Loucy (cell line): Measurements from ENCODE around the gene P2RX4.
"Not testable (repeated sequence)": the region's sequence is repeated elsewhere in the genome, so short reads cannot be mapped to it uniquely, and the experiment has no call there.

Source experiments
- H2AFZ ChIP-seq: fragments of 200-600 bp; sonication (generic); 2 replicates; pipeline ENCODE4 v1.6.0; 2016; ENCODE audit warnings: antibody characterized with exemption, mild to moderate bottlenecking, low read length, moderate library complexity
- H3F3A ChIP-seq: fragments of 200-600 bp; 2 replicates; pipeline ENCODE4 v1.6.0; 2016; ENCODE audit warnings: antibody characterized with exemption, low read depth, mild to moderate bottlenecking
- H3K27me3 ChIP-seq: fragments of 200-600 bp; sonication (generic); 2 replicates; pipeline ENCODE4 v1.6.1; 2014; ENCODE audit warnings: low read length, mild to moderate bottlenecking; ENCODE audit not compliant: insufficient read depth, poor library complexity, severe bottlenecking
- H3K36me3 ChIP-seq: fragments of 200-600 bp; sonication (generic); 2 replicates; pipeline ENCODE4 v1.6.1; 2016; ENCODE audit warnings: low read length; ENCODE audit not compliant: insufficient read depth
- H3K4me1 ChIP-seq: fragments of 200-600 bp; sonication (generic); 2 replicates; pipeline ENCODE4 v1.5.1; 2014; ENCODE audit warnings: low read length, mild to moderate bottlenecking; ENCODE audit not compliant: insufficient read depth, poor library complexity, severe bottlenecking
- H3K4me2 ChIP-seq: fragments of 200-600 bp; sonication (generic); 2 replicates; pipeline ENCODE4 v1.6.0; 2014; ENCODE audit warnings: antibody characterized with exemption, low read length, low read depth, mild to moderate bottlenecking; ENCODE audit not compliant: poor library complexity, severe bottlenecking
- H3K4me3 ChIP-seq: fragments of 200-600 bp; sonication (generic); 2 replicates; pipeline ENCODE4 v1.5.1; 2014; ENCODE audit warnings: low read length, mild to moderate bottlenecking, mixed read lengths; ENCODE audit not compliant: poor library complexity, severe bottlenecking
- H3K79me2 ChIP-seq: fragments of 200-600 bp; sonication (generic); 2 replicates; pipeline ENCODE4 v1.6.1; 2014; ENCODE audit warnings: low read length; ENCODE audit not compliant: insufficient read depth
- H3K9ac ChIP-seq: fragments of 200-600 bp; sonication (generic); 2 replicates; pipeline ENCODE4 v1.6.0; 2014; ENCODE audit warnings: mild to moderate bottlenecking, low read depth, low read length, moderate library complexity; ENCODE audit not compliant: poor library complexity, severe bottlenecking
- H3K9me2 ChIP-seq: fragments of 200-600 bp; sonication (generic); replicated peaks from 2 replicates; pipeline ENCODE4 v1.6.1; 2016; ENCODE audit warnings: low read depth, low read length, mixed read lengths
- H3K9me3 ChIP-seq: fragments of 200-600 bp; sonication (generic); 2 replicates; pipeline ENCODE4 v1.6.1; 2014; ENCODE audit warnings: mild to moderate bottlenecking, antibody characterized with exemption, low read length, low read depth; ENCODE audit not compliant: insufficient read depth
- H4K20me1 ChIP-seq: fragments of 200-600 bp; sonication (generic); 2 replicates; pipeline ENCODE4 v1.6.0; 2014; ENCODE audit warnings: antibody characterized with exemption, low read length, mild to moderate bottlenecking; ENCODE audit not compliant: insufficient read depth, poor library complexity, severe bottlenecking
- EZH2phosphoT487 ChIP-seq: fragments of 200-600 bp; IDR thresholded peaks from 2 replicates; pipeline ENCODE4 v1.6.1; 2018; ENCODE audit warnings: antibody characterized with exemption, mild to moderate bottlenecking, moderate library complexity, borderline replicate concordance
- TF ChIP-seq, protein P1 (sequence below): fragments of 200-600 bp; sonication (generic); conservative IDR thresholded peaks from 2 replicates; pipeline ENCODE4 v1.5.1; 2014; ENCODE audit warnings: mild to moderate bottlenecking, antibody characterized with exemption, low read length

The P2RX4 gene

DNA sequence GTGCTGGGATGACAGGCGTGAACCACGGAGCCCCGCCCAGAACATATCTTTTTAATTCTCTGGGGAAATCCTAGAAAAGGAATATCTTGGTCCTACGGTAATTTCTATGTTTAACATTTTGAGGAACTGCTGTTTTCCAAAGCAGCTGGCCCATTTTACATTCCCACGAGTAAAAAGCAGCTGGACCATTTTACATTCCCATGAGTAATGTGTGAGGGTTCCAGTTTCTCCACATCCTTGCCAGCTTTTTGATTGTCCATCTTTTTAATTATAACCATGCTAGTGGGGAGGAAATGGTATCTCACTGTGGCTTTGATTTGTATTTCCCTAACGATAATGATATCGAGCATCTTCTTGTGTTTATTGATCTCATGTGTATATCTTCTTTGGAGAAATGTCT lies 4.4 kb upstream of the P2RX4 start:
- Histone ChIP-seq H3K79me2 (peaks cover 3% of the 10 kb centered on the region; the same call in 1 of the 2 replicates), H3K9ac (no peak overlapping the region), H3K4me1 (peaks cover 1% of the 10 kb centered on the region), H4K20me1 (no peaks in the 10 kb centered on the region), H3K9me2 (no peaks in the 10 kb centered on the region), H3K36me3 (no peaks in the 10 kb centered on the region), H2AFZ (no peak overlapping the region), H3K4me3 (no peak overlapping the region), H3K9me3 (no peaks in the 10 kb centered on the region), H3K27me3 (no peaks in the 10 kb centered on the region), H3F3A (no peaks in the 10 kb centered on the region), H3K4me2 (no peak overlapping the region)
- TF ChIP-seq, protein P1, sequence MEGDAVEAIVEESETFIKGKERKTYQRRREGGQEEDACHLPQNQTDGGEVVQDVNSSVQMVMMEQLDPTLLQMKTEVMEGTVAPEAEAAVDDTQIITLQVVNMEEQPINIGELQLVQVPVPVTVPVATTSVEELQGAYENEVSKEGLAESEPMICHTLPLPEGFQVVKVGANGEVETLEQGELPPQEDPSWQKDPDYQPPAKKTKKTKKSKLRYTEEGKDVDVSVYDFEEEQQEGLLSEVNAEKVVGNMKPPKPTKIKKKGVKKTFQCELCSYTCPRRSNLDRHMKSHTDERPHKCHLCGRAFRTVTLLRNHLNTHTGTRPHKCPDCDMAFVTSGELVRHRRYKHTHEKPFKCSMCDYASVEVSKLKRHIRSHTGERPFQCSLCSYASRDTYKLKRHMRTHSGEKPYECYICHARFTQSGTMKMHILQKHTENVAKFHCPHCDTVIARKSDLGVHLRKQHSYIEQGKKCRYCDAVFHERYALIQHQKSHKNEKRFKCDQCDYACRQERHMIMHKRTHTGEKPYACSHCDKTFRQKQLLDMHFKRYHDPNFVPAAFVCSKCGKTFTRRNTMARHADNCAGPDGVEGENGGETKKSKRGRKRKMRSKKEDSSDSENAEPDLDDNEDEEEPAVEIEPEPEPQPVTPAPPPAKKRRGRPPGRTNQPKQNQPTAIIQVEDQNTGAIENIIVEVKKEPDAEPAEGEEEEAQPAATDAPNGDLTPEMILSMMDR: no peak
- no peak for TF ChIP-seq EZH2phosphoT487

DNA sequence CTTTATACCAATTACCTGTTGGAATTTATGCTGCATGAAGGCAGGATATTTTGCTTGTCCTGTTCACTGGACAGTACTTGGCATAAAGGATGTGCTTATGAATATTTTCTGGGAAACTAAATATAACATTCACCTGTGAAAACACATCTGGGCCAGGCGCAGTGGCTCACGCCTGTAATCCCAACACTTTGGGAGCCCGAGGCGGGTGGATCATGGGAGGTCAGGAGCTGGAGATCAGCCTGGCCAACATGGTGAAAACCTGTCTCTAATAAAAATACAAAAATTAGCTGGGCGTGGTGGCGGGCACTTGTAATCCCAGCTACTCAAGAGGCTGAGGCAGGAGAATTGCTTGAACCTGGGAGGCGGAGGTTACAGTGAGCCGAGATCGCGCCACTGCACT lies 1.4 kb upstream of the P2RX4 start:
- not testable (repeated sequence) for H4K20me1 ChIP-seq, H3K27me3 ChIP-seq, H3K9ac ChIP-seq, H3K4me2 ChIP-seq, H3F3A ChIP-seq, H3K4me3 ChIP-seq, H3K9me2 ChIP-seq, H3K9me3 ChIP-seq, H3K36me3 ChIP-seq, H2AFZ ChIP-seq
- H3K4me1 ChIP-seq: peaks cover 12% of the 10 kb centered on the region
- peaks cover 30% of the 10 kb centered on the region for H3K79me2 ChIP-seq

DNA sequence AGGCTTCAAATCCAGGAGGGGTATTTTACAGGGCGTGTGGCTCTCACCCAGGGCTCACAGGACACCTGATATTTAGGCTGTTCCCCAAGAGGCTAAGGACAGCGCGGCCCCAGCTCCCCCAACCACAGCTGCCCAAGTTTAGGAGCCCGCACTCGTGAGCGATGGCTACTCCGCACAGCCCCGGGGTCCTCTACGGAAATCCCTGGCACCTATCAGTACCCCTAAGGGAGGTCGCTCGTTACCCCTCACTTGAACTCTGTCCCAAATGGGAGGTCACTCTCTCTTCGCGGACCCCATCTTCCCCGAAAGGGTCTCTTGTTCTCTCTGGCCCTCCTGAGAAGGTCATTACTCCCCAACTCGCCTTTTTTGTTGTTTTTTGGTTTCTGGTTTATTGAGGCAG lies 708 bp upstream of the P2RX4 start:
- Histone ChIP-seq H3K4me2 (peak overlapping the region; percentile 83), H3K4me3 (peak overlapping the region; percentile 81)
- no peak for TF ChIP-seq EZH2phosphoT487
- TF ChIP-seq, protein P1: no peak

DNA sequence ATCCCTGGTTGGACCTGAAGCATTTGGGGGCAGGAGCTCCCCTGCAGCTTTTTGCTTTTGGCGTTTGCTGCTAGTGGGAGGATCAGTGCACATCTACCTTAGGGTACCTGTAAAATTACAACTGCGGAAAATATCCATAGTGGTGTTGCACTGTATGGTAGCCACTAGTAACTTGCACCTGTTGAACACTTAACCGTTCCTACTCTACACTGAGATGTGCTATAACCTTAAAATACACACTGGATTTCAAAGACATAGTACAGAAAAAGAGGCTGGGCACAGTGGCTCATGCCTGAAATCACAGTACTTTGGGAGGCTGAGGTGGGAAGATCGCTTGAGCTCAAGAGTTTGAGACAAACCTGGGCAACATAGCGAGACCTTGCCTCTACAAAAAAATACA lies 2.9 kb downstream of the P2RX4 start:
- Histone ChIP-seq H3F3A (no peaks in the 10 kb centered on the region), H3K4me3 (no peak overlapping the region), H3K4me1 (peaks cover 24% of the 10 kb centered on the region), H3K4me2 (no peak overlapping the region), H3K79me2 (peaks cover 43% of the 10 kb centered on the region), H3K9me3 (no peaks in the 10 kb centered on the region), H3K9ac (no peak overlapping the region), H3K27me3 (no peaks in the 10 kb centered on the region), H2AFZ (no peak overlapping the region), H3K36me3 (no peaks in the 10 kb centered on the region), H4K20me1 (no peaks in the 10 kb centered on the region), H3K9me2 (no peaks in the 10 kb centered on the region)
- TF ChIP-seq EZH2phosphoT487: no peak
- TF ChIP-seq, protein P1: no peak

More for the DNA sequence above, 708 bp upstream of the P2RX4 start:
- Histone ChIP-seq H3K9me3 (no peaks in the 10 kb centered on the region), H3K4me1 (peaks cover 13% of the 10 kb centered on the region), H3F3A (no peaks in the 10 kb centered on the region), H4K20me1 (no peaks in the 10 kb centered on the region), H3K79me2 (peaks cover 31% of the 10 kb centered on the region), H2AFZ (peak overlapping the region; percentile 91; the same call in 1 of the 2 replicates), H3K36me3 (no peaks in the 10 kb centered on the region), H3K27me3 (no peaks in the 10 kb centered on the region), H3K9ac (peak overlapping the region; percentile 78), H3K9me2 (no peaks in the 10 kb centered on the region)
